ENCODE measurements around the gene ZNF521. TPM values are rescaled to one million over a fixed set of nuclear protein-coding genes. Genes with fewer than 3 reads are reported as not detected.

ZNF521 gene
- total and polyA plus RNA-seq, 10 donors = 2.9 to 136 (median 71.8) TPM

- DNase-seq = no peak
- no peak overlapping the region for H3K4me3 ChIP-seq
- TF ChIP-seq CTCF (IDR thresholded peaks at IDR 0.05 in 8 of 11, conservative IDR thresholded peaks at IDR 0.05 in 3 of 11) (no peak), POLR2A (IDR thresholded peaks at IDR 0.05) (no peak), POLR2AphosphoS5 (IDR thresholded peaks at IDR 0.05) (no peak)
- H3K36me3 ChIP-seq = no peaks in the 10 kb centered on the region
- H3K27me3 ChIP-seq (replicated peaks in 1 of 7) = no peaks in the 10 kb centered on the region
- H3K9me3 ChIP-seq = no peaks in the 10 kb centered on the region
- no peaks in the 10 kb centered on the region for H3K4me1 ChIP-seq
- intact Hi-C loops (cut with DNase I; ENCODE audit: low total_unique reads) = no loop called here
- no peak overlapping the region for H3K27ac ChIP-seq
These were observed 46.4 kb downstream of the ZNF521 start for GRCh38 chr18:25305584-25305983.

- H3K4me1 ChIP-seq = peaks cover 0 to 14% (median 4%) of the 10 kb centered on the region in 6 donors
- TF ChIP-seq CTCF (IDR thresholded peaks at IDR 0.05 in 8 of 11, conservative IDR thresholded peaks at IDR 0.05 in 3 of 11) = no peak
- TF ChIP-seq POLR2AphosphoS5 (IDR thresholded peaks at IDR 0.05) = no peak
- no peak for TF ChIP-seq POLR2A (IDR thresholded peaks at IDR 0.05)
- no peaks in the 10 kb centered on the region for H3K36me3 ChIP-seq
- H3K9me3 ChIP-seq = no peaks in the 10 kb centered on the region
- intact Hi-C loops (cut with DNase I; ENCODE audit: low total_unique reads) = no loop called here
- H3K27ac ChIP-seq = no peak overlapping the region
- DNase-seq = no peak
- H3K4me3 ChIP-seq = no peak overlapping the region
- H3K27me3 ChIP-seq (replicated peaks in 1 of 7) = no peaks in the 10 kb centered on the region
- 81 to 97% (median 86%) methylated on average over 2 of the region's 2 CpGs for WGBS, 5 donors
These were observed 51.5 kb downstream of the ZNF521 start for GRCh38 chr18:25300492-25300891.

- TF ChIP-seq CTCF (IDR thresholded peaks at IDR 0.05 in 8 of 11, conservative IDR thresholded peaks at IDR 0.05 in 3 of 11) = no peak
- no peak for TF ChIP-seq POLR2A (IDR thresholded peaks at IDR 0.05)
- no peak for TF ChIP-seq POLR2AphosphoS5 (IDR thresholded peaks at IDR 0.05)
- 46 to 73% (median 59%) methylated on average over 8 of the region's 8 CpGs for WGBS, 5 donors
- DNase-seq = no peak
- peak overlapping the region in 6 of 8 donors; percentile 27 to 66 (median 44) for H3K27ac ChIP-seq
- no peak overlapping the region for H3K4me3 ChIP-seq
- intact Hi-C loops (cut with DNase I; ENCODE audit: low total_unique reads) = no loop called here
- H3K4me1 ChIP-seq = peaks cover 0 to 14% (median 4%) of the 10 kb centered on the region in 6 donors
- H3K9me3 ChIP-seq = no peaks in the 10 kb centered on the region
- H3K36me3 ChIP-seq = no peaks in the 10 kb centered on the region
- H3K27me3 ChIP-seq (replicated peaks in 1 of 7) = no peaks in the 10 kb centered on the region
These were observed 52.3 kb downstream of the ZNF521 start for GRCh38 chr18:25299426-25300300.

DNA sequence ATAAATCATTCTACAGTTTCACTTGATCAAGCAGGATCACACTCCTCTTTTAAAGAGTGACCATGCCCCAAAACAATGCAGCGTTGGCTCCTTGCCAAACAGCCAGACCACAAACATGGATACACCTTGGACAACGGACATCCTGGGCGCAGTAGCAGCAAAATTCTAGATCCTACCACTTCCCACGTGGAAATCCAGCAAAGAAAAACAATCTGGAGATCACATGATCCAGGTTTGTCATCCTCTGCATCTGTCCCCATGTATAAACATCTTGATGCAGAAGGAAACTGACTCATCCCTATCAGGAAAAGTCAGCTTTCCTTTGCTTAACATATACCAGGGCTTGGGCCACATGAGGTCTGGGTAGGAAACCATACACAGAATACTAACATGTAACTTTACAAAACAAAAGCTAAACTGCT, 53.1 kb downstream of the ZNF521 start:
- DNase-seq = no peak
- intact Hi-C loops (cut with DNase I; ENCODE audit: low total_unique reads) = no loop called here
- H3K27me3 ChIP-seq (replicated peaks in 1 of 7) = no peaks in the 10 kb centered on the region
- no peak overlapping the region for H3K4me3 ChIP-seq
- H3K9me3 ChIP-seq = no peaks in the 10 kb centered on the region
- 15 to 29% (median 24%) methylated on average over 4 of the region's 4 CpGs for WGBS, 5 donors
- peak overlapping the region in 7 of 8 donors; percentile 27 to 66 (median 44) for H3K27ac ChIP-seq
- H3K4me1 ChIP-seq = peaks cover 0 to 14% (median 4%) of the 10 kb centered on the region in 6 donors
- TF ChIP-seq POLR2AphosphoS5 (IDR thresholded peaks at IDR 0.05) = peak in 1 of 3 donors; percentile 49
- TF ChIP-seq POLR2A (IDR thresholded peaks at IDR 0.05) = no peak
- TF ChIP-seq CTCF (IDR thresholded peaks at IDR 0.05 in 8 of 11, conservative IDR thresholded peaks at IDR 0.05 in 3 of 11) = no peak
- H3K36me3 ChIP-seq = no peaks in the 10 kb centered on the region
